Middle frontal gyrus (tissue), 1 donor: ENCODE data around the gene COL19A1.
A peak's percentile ranks its signal among the peaks of the same experiment; 100 is the strongest.

ENCODE experiments used
- DNase-seq: peaks from one replicate; pipeline ENCODE4 v3.0.0-alpha.2; 2015; ENCODE audit warnings: low spot score; ENCODE audit errors: extremely low spot score

Gene COL19A1

GRCh38 chr6:70124882-70125545 lies 258.7 kb downstream of the COL19A1 start:
- peak; percentile 47 for DNase-seq

GRCh38 chr6:70125602-70126001 lies 259.2 kb downstream of the COL19A1 start:
- no peak for DNase-seq

GRCh38 chr6:70129341-70129740 lies 263.0 kb downstream of the COL19A1 start:
- no peak for DNase-seq

DNA sequence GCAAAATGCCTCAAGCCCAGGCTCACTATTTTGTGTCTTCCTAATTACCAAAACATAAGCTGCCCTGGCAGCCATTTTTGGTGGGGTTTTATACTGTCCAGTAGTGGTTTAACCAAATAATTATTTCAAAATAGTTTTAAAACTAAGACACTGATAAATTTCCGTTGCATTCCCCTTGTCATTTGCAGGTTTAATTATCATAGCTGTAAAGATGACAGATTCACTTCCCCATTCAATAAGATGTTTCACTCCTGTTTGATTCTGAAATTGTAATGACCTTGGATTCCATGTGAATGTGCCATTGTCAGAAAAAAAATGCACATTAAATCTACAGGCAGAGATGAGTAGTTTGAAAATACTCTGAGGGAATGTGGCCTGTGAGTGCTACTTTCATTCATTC lies 264.5 kb downstream of the COL19A1 start:
- no peak for DNase-seq

- DNase-seq, result no peak
Measured at GRCh38 chr6:70131528-70131927, 265.2 kb downstream of the COL19A1 start.

DNA sequence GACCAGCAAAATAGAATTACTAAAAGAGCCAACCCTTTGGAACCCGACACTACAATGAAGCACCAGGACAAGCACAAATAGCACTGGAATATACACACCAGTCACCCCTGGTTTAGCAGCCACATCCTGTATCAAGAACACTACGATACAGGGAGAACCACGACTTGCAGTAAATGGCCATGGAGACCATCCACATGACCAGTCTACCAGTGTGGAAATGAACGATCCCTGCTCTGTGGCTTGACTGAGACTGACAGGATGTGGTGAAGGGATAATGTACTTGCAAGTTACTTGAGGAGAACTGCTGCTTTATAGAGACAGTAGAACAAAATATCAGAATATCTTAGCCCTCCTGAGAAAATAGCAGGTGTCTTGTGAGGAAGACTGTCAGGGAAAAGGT lies 266.9 kb downstream of the COL19A1 start:
- DNase-seq, result no peak

- DNase-seq, result no peak
Measured at GRCh38 chr6:70134542-70134941, 268.2 kb downstream of the COL19A1 start.

DNA sequence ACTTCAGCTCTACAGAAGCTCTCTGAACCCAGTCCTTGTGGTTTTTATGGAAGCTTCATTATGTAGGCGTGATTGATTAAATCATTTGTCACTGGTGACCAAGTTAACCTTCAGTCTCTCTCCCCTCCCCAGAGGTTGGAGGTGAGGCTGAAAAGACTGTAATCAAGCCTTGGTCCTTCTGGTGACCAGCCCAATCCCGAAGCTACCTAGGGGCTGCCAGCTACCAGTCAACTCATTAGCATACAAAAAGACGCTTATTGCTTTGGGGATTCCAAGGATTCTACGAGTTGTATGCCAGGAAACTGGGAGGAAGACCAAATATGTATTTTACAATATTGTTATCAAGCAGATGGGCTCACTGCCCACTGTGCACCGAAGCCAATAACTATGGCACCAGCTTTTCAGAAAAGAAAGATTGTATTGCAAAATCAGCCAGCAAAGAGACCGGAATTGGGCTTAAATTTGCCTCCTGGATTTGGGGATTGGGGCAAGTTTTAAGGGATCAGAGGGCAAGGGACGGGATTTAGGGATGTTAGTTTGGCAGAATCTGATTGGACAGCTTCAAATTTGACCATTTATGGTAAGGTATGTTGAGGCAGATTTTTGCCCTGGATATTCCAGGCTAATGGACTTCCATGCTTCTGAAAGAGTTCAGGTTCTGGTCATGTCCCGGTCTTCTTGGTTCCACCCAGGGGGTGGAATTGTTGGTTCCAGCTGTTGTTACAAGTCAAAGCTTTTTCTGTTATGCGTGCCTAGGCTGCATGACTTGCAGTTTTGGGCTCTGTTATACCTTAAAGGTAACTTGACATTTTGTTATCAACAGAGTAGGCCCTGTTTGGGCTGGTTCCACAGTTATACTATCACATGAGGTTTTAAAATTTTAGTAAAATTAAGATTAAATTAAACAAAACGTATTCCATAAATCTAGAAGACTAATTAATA lies 269.1 kb downstream of the COL19A1 start:
- no peak for DNase-seq

GRCh38 chr6:70136996-70137395 lies 270.6 kb downstream of the COL19A1 start:
- DNase-seq, result no peak

DNA sequence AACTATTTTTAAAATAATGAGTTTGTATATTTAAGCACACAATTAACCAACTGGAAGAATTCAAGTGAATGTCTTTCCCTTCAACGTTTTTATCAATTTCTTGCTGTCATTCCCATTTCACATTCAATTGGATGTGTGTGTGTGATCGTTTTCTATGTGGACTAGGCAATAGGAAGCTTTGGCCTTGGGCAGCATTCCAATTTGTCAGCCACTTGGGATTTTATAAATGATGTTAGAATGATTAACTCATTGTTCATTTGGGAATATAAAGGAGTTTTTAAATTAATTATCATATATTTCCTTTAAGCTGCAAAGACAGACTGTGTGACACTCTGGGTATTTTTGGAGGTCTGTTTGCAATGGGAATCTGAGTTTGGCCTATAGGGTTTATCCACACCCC lies 274.1 kb downstream of the COL19A1 start:
- DNase-seq, result no peak

DNA sequence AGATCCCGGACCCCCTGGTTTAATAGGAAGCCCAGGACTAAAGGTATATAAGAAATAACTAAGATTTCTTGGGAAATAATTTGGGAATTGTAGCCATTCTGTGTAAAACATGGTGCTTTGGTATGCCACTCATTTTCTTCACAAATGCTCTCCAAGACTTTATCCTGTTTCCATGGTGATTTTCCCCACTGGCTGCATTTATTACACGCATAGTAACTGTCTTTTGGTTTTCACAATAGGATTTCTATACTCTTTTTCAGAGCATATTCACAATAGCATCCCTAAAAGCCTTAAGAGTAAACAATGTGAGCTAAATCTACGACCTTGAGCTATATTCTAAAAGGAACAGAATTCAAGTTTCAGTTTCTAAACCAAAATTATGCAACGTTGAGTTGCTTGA lies 275.7 kb downstream of the COL19A1 start:
- no peak for DNase-seq

DNA sequence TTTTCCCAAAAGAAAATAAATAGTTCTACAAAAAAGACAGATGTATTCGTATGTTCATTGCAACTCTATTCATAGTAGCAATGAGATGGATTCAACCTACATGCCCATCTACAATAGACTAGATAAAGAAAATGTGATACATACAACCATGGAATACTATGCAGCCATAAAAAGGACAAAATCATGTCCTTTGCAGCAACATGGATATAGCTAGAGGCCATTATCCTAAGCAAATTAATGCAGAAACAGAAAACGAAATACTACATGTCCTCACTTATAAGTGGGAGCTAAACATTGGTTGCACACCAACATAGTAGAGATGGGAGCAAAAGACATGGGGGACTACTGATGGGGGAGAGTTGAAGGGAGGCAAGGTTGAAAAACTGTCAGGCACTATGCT lies 278.8 kb downstream of the COL19A1 start:
- no peak for DNase-seq

DNA sequence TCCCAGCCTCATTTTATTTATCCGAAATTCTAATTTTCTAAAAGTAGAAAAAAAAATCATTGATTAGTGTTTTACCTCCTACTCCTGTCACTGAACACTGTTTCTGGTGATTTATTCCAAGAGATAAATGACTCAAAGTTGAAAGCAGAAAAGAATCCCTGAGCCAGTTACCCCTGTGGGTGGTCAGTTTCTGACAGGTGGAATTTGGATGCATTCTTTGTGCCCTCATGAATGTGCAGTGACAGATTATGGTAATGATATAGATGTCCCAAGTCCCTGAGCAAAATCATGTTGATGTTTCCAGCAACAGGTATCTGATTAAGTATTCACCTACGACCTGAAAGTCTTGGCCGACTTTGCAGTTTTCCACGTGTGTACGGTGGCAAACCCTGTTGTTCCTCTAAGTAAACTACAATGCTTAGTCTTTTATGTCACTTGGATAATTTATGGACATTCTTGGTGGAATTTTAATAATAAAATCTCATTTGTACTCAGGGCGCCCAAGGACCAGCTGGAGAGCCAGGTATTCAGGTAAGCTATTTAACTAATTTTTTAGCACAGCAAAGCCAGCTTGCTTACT lies 282.9 kb downstream of the COL19A1 start:
- no peak for DNase-seq

GRCh38 chr6:70150521-70150920 lies 284.2 kb downstream of the COL19A1 start:
- DNase-seq, result peak; percentile 47

- no peak for DNase-seq
Measured at GRCh38 chr6:70151616-70152015, 285.3 kb downstream of the COL19A1 start.

- DNase-seq, result no peak
Measured at GRCh38 chr6:70152786-70153185, 286.4 kb downstream of the COL19A1 start.

GRCh38 chr6:70157086-70157485 lies 290.7 kb downstream of the COL19A1 start:
- no peak for DNase-seq

GRCh38 chr6:70160276-70160675 lies 293.9 kb downstream of the COL19A1 start:
- no peak for DNase-seq

DNA sequence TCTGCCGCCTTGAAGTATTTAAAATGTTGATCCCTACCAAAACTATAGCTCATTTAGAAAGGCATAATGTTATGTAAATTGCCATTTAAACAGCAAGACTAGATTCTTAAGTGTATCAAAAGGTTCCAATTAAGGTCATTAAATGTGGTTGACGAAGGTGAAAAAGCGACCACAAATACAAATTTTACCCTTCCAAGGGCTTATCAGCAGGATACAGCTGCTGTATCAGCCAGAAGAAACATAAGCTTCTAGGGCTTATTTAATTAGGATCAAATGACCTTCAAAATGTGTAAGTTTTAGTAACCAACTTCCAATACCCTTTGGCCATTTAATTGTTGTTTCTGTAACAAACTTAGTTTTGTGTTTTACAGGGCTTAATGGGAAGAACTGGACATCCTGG lies 296.6 kb downstream of the COL19A1 start:
- no peak for DNase-seq

DNA sequence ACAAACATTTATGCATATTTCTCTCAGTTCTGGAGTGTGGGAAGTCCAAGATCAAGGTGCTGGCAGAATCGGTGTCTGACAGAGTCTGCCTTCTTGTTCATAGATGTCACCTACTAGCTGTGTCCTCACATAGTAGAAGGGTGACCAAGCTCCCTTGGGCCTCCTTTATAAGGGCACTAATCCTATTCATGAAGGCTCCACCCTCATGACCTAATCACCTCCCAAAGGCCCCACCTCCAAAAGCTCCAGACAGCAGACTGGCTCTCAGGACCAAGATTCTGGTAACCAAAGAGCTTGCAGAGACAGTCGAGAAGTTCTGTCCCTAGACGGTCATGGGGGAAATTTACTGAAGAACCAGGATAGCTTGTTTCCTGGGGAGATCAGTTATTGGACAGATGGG lies 297.4 kb downstream of the COL19A1 start:
- DNase-seq, result no peak

- DNase-seq, result no peak
Measured at GRCh38 chr6:70164556-70164955, 298.2 kb downstream of the COL19A1 start.
